Kidney (tissue), 14 donors: ENCODE measurements around the gene FANCC. TPM values are rescaled to one million over a fixed set of nuclear protein-coding genes. Genes with fewer than 3 reads are reported as not detected.

Experiments used
- DNase-seq, 5 donors: peaks; one replicate each; pipeline ENCODE4 v3.0.0-alpha.2; 2013 to 2020
- FAIRE-seq: peaks from 2 replicates; lab custom pipeline; 2012; peaks lifted over from hg19 to GRCh38; lab: Jason Lieb, UNC
- H3K27ac ChIP-seq, 2 donors: one replicate each; pipeline ENCODE4 v1.7.0; 2013; ENCODE audit warnings: low read depth in 2 of 2, low read length in 2 of 2, inconsistent platforms in 1 of 2
- H3K27me3 ChIP-seq: one replicate; pipeline ENCODE4 v1.7.1; 2013; ENCODE audit warnings: low read length, inconsistent platforms; ENCODE audit not compliant: control insufficient read depth, insufficient read depth
- H3K36me3 ChIP-seq, 3 donors: one replicate each; pipeline versions ENCODE4 v1.7.0 to v1.7.1; 2013; ENCODE audit warnings: low read length in 3 of 3, control low read depth in 1 of 3, inconsistent platforms in 1 of 3; ENCODE audit not compliant: insufficient read depth in 3 of 3, control insufficient read depth in 2 of 3
- H3K4me1 ChIP-seq, 3 donors: one replicate each; pipeline versions ENCODE4 v1.7.0 to v1.7.1; 2013; ENCODE audit warnings: low read length in 3 of 3, inconsistent platforms in 1 of 3, low read depth in 1 of 3; ENCODE audit not compliant: control insufficient read depth in 2 of 3, insufficient read depth in 2 of 3
- H3K4me3 ChIP-seq, 3 donors: one replicate each; pipeline versions ENCODE4 v1.7.0 to v1.8.1; 2013; ENCODE audit warnings: low read length in 3 of 3, control low read depth in 1 of 3, inconsistent platforms in 1 of 3
- H3K9ac ChIP-seq, 3 donors: one replicate each; pipeline versions ENCODE4 v1.7.0 to v1.7.1; 2013; ENCODE audit warnings: low read length in 3 of 3, control low read depth in 1 of 3, inconsistent platforms in 1 of 3
- H3K9me3 ChIP-seq, 3 donors: one replicate each; pipeline versions ENCODE4 v1.7.0 to v1.7.1; 2013; ENCODE audit warnings: low read length in 3 of 3, control low read depth in 1 of 3, inconsistent platforms in 1 of 3; ENCODE audit not compliant: control insufficient read depth in 2 of 3, insufficient read depth in 1 of 3
- intact Hi-C: fragments of 100-400 bp; cut with DNase I; formaldehyde crosslinking; loops from one replicate; pipeline ENCODE4 v1.11.1; 2022
- polyA plus RNA-seq: library from polyadenylated mRNA; stranded (reverse); fragments of 350-450 nt; fragmentation: Illumina TruSeq; extraction: RNeasy Lipid Tissue Mini Kit (QIAGEN cat#74804); gene quantifications from one replicate; pipeline ENCODE4 v1.2.3, GENCODE V29; 2014; ENCODE audit warnings: low read depth, low replicate concordance; ENCODE audit not compliant: insufficient read depth
- total RNA-seq: library from RNA; stranded (reverse); fragmentation: NEBNext Ultra II Directional; extraction: Animal tissue kit (Norgen Biotek cat#: 25700); gene quantifications from one replicate; pipeline ENCODE4 v1.2.1, GENCODE V29; 2021
- TF ChIP-seq, protein P1 (sequence below): IDR thresholded peaks from 3 replicates; pipeline ENCODE4 v1.5.1; 2012; ENCODE audit warnings: mild to moderate bottlenecking, moderate library complexity, borderline replicate concordance; ENCODE audit not compliant: insufficient read depth; ENCODE audit errors: extremely low read depth
- donor health status: control.
- donor health status: control.
- donor health status: control.
- donor health status: control.
- donor health status: control.
- donor health status: DM: yes; HTN: yes; CAD: no.
- donor health status: Normal renal cell carcinoma (clear cell type).

FANCC gene
- total and polyA plus RNA-seq, 2 donors from 2014 or later: 7.5 to 10.8 TPM

DNA sequence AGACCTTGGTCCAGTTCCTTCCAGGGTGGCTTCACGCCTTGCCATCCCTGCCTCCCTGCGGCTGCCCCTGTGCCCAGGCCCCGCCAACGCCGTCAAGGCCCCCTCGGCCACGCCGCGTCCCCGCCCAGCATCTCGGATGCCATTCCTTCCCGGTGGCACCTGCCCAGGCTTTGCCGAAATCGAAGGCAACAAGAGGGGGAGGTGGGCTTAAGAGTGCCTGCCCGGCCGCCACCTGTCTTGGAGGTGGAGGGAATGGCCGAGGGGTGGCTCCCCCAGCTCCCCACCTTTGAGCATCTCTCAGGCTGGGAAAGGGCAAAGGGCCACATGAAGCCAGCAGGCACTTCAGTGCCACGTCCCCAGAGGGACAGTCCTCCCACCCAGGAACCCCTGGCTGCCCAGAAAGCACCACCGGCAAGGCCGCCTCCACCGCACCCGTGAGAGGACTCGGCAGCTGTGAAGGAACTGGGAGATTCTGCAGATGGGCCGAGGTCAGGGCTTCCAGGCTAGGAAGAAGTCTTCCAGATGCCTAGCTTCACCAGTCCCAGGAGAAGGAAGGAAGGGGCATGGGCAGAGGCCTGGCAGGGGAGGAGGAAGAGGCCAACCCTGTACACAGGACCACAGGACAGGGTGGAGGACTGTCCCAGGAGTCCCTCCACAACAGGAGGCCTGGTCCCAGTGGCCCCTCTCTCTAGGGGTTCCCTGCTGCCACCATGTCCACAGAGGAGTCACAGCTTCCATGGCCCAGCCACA is 218.0 kb downstream of the FANCC start:
- FAIRE-seq (no peak), DNase-seq (peak in 1 of 5 donors; percentile 61)
- Histone ChIP-seq H3K36me3 (peaks cover 0 to 5% (median 0%) of the 10 kb centered on the region in 3 donors), H3K4me1 (peaks cover 4 to 23% (median 14%) of the 10 kb centered on the region in 3 donors), H3K9me3 (no peaks in the 10 kb centered on the region), H3K27me3 (no peaks in the 10 kb centered on the region), H3K9ac (no peak overlapping the region), H3K4me3 (no peak overlapping the region), H3K27ac (peak overlapping the region; percentile 61 to 66)
- intact Hi-C loops: no loop called here
- TF ChIP-seq, protein P1, sequence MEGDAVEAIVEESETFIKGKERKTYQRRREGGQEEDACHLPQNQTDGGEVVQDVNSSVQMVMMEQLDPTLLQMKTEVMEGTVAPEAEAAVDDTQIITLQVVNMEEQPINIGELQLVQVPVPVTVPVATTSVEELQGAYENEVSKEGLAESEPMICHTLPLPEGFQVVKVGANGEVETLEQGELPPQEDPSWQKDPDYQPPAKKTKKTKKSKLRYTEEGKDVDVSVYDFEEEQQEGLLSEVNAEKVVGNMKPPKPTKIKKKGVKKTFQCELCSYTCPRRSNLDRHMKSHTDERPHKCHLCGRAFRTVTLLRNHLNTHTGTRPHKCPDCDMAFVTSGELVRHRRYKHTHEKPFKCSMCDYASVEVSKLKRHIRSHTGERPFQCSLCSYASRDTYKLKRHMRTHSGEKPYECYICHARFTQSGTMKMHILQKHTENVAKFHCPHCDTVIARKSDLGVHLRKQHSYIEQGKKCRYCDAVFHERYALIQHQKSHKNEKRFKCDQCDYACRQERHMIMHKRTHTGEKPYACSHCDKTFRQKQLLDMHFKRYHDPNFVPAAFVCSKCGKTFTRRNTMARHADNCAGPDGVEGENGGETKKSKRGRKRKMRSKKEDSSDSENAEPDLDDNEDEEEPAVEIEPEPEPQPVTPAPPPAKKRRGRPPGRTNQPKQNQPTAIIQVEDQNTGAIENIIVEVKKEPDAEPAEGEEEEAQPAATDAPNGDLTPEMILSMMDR: no peak

DNA sequence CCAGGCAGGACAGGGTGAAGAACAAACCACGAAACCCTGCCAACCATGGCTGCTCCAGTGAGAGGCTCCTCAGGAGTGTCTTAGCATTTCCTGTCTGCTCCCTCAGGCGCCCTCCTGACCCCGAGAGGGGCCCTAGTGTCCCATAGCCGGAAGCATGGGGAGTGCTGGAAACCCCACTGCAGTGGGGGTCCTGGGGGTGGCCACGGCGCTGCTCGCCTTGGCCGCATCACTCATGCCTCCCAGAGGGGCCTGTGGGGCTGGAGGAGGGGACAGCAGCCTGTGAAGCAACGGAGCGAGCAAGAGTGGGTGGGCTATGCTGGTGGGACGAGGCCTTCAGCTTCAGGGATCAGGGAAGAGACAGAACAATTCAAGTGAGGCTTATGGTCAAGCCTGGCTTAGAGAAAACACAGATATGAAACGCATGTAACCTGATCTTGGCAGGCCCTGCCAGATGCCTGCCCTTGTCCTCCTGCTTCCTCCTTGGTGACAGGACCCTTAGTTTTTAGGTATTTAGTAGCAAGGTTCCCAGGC is 219.1 kb downstream of the FANCC start:
- FAIRE-seq (no peak), DNase-seq (peak in 4 of 5 donors; percentile 47 to 69 (median 64))
- no peak overlapping the region for H3K27ac ChIP-seq
- H3K4me3 ChIP-seq: no peak overlapping the region
- H3K4me1 ChIP-seq: peaks cover 4 to 23% (median 14%) of the 10 kb centered on the region in 3 donors
- H3K27me3 ChIP-seq: no peaks in the 10 kb centered on the region
- H3K9ac ChIP-seq: no peak overlapping the region
- intact Hi-C loops: no loop called here
- no peaks in the 10 kb centered on the region for H3K9me3 ChIP-seq
- TF ChIP-seq, protein P1: no peak
- H3K36me3 ChIP-seq: peaks cover 0 to 5% (median 0%) of the 10 kb centered on the region in 3 donors

DNA sequence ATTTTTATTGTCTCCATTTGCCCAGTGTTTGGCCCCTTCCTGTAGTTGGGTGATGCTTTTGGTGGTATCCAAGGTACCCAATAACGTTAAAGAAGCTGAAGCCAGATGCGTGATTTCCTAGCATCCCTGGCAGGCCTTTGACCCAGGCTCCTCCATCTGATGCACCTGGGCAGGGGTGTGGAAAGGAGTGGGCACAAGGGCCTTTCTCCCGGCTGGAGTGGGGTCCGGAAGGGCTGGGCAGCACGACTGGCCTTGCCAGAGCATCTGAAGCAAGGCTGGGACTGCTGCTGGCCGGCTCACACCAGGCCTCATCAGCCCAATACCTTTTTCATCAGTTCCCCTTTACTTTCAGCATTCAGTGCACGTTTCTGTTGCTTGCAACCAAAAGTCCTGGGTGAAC is 220.2 kb downstream of the FANCC start:
- FAIRE-seq (no peak), DNase-seq (peak in 1 of 5 donors; percentile 60)
- Histone ChIP-seq H3K9ac (no peak overlapping the region), H3K9me3 (no peaks in the 10 kb centered on the region), H3K4me1 (peaks cover 8 to 20% (median 12%) of the 10 kb centered on the region in 3 donors), H3K4me3 (no peak overlapping the region), H3K27ac (no peak overlapping the region), H3K36me3 (peaks cover 0 to 5% (median 0%) of the 10 kb centered on the region in 3 donors), H3K27me3 (no peaks in the 10 kb centered on the region)
- TF ChIP-seq, protein P1: no peak
- intact Hi-C loops: no loop called here
